SU-DHL-6 (cell line): ENCODE data around the gene RNF144B.

Source experiments
- EZH2phosphoT487 ChIP-seq: fragments of 200-600 bp; sonication (generic), shearing (Covaris generic); conservative IDR thresholded peaks from 2 replicates; pipeline ENCODE4 v1.6.1; 2018; ENCODE audit warnings: mild to moderate bottlenecking, antibody characterized with exemption, low read length, moderate library complexity, mixed read lengths
- TF ChIP-seq, protein P1 (sequence below): fragments of 200-600 bp; sonication (generic); IDR thresholded peaks from one replicate; pipeline ENCODE4 v1.5.1; 2017; ENCODE audit warnings: antibody characterized with exemption, mild to moderate bottlenecking, low read length, moderate library complexity; ENCODE audit not compliant: insufficient read depth, poor library complexity, severe bottlenecking

DNA sequence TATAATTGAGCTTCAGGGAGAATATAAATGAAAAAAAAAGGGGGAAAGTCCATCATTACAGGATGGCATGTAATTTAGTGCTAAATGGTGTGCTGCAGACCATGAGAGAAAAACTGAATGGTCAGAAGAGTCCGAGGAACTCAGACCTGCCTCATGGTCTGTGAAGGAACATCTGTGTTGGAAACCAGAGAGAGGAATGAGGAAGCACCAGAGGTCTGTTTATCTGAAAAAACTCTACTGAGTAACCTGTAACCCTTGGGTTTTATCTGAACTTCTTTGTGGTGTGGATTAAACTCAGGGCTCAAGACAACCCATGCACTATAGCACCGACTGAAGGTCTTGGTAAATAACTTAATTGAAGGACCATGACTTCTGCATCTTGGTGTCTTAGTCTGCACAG is 108.1 kb downstream of the RNF144B start:
- TF ChIP-seq, protein P1, sequence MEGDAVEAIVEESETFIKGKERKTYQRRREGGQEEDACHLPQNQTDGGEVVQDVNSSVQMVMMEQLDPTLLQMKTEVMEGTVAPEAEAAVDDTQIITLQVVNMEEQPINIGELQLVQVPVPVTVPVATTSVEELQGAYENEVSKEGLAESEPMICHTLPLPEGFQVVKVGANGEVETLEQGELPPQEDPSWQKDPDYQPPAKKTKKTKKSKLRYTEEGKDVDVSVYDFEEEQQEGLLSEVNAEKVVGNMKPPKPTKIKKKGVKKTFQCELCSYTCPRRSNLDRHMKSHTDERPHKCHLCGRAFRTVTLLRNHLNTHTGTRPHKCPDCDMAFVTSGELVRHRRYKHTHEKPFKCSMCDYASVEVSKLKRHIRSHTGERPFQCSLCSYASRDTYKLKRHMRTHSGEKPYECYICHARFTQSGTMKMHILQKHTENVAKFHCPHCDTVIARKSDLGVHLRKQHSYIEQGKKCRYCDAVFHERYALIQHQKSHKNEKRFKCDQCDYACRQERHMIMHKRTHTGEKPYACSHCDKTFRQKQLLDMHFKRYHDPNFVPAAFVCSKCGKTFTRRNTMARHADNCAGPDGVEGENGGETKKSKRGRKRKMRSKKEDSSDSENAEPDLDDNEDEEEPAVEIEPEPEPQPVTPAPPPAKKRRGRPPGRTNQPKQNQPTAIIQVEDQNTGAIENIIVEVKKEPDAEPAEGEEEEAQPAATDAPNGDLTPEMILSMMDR, result no peak
- no peak for TF ChIP-seq EZH2phosphoT487
